Epithelial cell of esophagus (primary cell): ENCODE data around the gene MAD1L1.
"Not testable (repeated sequence)": the region's sequence is repeated elsewhere in the genome, so short reads cannot be mapped to it uniquely, and the experiment has no call there.

Source experiments
- DNase-seq: peaks from one replicate; pipeline ENCODE4 v3.0.0; 2010; ENCODE audit warnings: low read depth
- H3K4me3 ChIP-seq: 2 replicates; pipeline ENCODE4 v1.5.1; 2011; ENCODE audit warnings: mild to moderate bottlenecking, low read length, control low read depth
- TF ChIP-seq, protein P1 (sequence below): IDR thresholded peaks from 2 replicates; pipeline ENCODE4 v1.5.1; 2011; ENCODE audit warnings: low read depth, mild to moderate bottlenecking, low read length, control low read depth, inconsistent platforms; ENCODE audit not compliant: insufficient read depth; ENCODE audit errors: missing control alignments

MAD1L1 gene

DNA sequence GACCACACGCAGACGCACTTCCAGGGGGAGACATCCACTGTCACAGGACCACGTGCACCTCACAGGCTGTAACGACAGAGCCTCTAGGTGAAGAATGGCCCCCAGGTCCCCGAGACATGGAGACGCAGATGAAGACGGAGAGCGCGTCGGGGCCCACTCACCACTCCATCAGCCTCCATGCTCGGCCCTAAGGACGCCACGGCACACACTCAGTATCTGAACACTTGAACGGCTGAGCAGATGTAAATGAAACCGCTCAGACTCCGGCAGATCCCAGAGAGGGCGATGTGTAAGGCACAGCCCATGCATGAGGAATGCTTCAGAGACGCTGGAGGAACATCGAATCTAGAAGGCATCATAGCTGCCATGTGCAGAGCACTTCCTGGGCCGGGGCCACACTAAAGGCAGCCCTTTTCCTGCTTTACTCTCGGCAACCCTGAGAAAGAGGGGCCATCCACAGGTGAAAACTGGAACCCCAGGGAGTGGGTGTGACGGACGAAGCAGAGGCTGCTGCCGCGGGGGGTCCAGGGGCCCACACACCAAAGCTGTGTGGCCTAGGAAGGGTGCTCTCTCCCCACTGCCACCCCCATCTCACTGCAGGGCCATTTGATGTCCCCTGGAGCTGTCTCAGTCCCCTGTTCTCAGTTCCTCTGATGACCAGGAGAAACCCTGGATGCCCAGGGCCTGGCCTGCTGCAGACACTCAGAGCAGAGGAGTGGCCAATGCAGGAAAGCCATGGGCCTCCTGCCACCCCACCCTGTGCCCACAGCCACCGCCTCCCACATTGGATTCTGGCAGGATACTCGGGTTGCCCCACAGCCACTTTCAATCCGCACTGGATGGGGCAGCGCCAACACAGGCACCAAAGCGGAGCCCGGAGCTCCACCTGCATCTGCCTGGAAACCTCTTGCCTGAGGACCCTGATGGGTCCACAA lies 253.8 kb downstream of the MAD1L1 start:
- no peak overlapping the region for H3K4me3 ChIP-seq
- no peak for DNase-seq
- TF ChIP-seq, protein P1, sequence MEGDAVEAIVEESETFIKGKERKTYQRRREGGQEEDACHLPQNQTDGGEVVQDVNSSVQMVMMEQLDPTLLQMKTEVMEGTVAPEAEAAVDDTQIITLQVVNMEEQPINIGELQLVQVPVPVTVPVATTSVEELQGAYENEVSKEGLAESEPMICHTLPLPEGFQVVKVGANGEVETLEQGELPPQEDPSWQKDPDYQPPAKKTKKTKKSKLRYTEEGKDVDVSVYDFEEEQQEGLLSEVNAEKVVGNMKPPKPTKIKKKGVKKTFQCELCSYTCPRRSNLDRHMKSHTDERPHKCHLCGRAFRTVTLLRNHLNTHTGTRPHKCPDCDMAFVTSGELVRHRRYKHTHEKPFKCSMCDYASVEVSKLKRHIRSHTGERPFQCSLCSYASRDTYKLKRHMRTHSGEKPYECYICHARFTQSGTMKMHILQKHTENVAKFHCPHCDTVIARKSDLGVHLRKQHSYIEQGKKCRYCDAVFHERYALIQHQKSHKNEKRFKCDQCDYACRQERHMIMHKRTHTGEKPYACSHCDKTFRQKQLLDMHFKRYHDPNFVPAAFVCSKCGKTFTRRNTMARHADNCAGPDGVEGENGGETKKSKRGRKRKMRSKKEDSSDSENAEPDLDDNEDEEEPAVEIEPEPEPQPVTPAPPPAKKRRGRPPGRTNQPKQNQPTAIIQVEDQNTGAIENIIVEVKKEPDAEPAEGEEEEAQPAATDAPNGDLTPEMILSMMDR, result no peak

DNA sequence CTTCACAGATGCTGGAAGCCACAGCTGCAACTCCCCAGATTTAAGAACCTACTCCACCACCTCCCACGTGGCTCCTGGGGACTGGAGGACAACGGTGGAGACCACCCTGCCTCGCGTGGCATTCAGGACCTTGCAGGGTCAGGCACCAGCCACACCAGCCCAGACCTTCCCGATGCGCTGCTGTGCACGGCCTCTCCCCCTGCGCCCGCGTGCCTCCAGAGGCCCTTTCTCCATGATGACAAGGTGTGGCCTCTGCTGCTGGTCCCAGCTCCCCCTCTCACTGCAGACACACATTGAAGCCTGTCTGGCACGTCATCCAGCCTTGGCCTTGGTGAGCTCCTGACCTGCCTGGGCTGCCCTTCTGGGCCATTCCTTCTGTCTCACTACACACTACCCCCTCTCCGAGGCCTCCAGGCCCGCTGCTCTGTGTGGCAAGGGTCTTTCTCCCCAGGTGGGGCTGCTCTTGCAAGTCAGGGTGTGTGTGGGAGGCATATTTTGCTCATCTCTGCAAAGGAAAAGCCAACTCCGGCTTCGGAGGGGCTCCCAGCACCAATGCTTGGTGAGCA lies 254.8 kb downstream of the MAD1L1 start:
- no peak overlapping the region for H3K4me3 ChIP-seq
- no peak for DNase-seq
- TF ChIP-seq, protein P1, result no peak

DNA sequence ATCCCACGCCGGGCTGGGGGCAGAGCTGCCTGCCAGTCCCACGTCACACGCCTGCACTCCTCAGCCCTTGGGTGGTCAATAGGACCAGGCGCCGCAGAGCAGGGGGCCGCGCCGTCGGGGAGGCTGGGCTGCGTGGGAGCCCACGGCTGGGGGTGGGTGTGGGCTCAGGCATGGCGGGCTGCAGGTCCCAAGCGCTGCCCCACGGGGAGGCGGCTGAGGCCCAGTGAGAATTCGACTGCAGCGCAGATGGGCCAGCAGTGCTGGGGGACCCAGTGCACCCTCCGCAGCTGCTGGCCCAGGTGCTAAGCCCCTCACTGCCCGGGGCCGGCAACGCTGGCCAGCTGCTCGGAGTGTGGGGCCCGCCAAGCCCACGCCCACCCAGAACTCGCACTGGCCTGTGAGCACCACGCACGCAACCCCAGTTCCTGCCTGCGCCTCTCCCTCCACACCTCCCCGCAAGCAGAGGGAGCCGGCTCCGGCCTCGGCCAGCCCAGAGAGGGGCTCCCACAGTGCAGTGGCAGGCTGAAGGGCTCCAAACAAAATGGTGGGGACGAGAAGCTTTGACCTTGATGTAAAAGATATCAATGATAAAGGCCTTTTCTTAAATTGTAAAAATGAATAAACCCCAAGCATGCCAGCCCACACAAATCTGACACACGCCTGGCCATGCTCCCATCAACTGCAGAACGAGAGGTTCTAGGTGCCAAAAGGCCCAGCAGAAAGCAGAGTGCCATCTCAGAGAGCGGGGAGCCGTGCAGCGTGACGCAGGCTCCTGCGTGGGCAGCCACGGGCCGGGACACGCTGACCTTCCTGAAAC lies 255.5 kb downstream of the MAD1L1 start:
- TF ChIP-seq, protein P1, result no peak
- DNase-seq, result no peak
- no peak overlapping the region for H3K4me3 ChIP-seq

DNA sequence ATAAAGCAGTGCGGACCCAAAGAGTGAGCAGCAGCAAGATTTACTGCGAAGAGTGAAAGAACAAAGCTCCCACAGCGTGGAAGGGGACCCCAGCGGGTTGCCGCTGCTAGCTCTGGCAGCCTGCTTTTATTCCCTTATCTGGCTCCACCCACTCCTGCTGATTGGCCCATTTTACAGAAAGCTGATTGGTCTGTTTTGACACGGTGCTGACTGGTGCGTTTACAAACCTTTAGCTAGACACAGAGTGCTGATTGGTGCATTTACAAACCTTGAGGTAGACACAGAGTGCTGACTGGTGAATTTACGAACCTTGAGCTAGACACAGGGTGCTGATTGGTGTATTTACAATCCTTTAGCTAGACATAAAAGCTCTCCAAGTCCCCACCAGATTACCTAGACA lies 256.2 kb downstream of the MAD1L1 start:
- not testable (repeated sequence) for H3K4me3 ChIP-seq, DNase-seq

DNA sequence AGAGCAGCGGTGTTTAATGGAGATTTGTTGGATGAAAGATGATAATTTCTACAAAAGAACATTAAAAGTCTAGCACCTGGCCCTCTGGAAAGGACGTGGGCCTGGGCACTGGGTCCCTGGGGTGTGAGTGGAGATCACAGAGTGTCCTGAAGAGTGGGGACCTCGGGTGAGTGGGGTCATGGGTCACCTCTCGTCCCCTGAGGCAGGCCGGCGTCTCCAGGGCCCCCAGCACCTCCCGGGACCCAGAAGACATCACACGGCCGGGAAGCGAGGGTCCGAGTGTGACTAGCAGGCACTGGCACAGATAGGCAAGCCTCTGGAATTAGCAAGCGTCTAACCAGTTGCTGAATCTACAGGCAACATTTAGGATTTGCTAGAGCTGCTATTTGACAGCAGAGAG lies 257.2 kb downstream of the MAD1L1 start:
- no peak overlapping the region for H3K4me3 ChIP-seq
- no peak for DNase-seq
- TF ChIP-seq, protein P1, result no peak

DNA sequence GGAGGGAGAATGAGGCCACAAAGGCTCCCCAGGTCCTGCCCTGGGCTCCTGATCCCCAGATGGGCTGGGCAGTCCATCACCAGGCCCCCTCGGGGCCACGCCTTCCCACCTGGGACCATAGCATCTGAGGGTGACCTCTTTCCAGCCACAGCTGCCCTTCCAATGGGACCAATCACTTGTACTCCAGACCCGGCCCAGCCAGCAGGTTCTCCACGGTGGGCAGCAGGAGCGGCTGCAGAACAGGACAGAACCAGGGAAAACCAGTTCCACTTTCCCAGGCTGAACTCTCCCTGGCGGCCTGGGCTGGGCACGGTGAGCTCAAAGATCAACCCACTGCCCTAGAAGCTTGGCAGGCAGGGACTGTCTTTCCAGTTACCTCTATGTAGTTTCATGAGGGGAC lies 257.6 kb downstream of the MAD1L1 start:
- no peak for DNase-seq
- no peak overlapping the region for H3K4me3 ChIP-seq
- TF ChIP-seq, protein P1, result no peak
